ENCODE data around the gene SMAD9.
"Not testable (repeated sequence)": the region's sequence is repeated elsewhere in the genome, so short reads cannot be mapped to it uniquely, and the experiment has no call there.

Gene SMAD9

DNA sequence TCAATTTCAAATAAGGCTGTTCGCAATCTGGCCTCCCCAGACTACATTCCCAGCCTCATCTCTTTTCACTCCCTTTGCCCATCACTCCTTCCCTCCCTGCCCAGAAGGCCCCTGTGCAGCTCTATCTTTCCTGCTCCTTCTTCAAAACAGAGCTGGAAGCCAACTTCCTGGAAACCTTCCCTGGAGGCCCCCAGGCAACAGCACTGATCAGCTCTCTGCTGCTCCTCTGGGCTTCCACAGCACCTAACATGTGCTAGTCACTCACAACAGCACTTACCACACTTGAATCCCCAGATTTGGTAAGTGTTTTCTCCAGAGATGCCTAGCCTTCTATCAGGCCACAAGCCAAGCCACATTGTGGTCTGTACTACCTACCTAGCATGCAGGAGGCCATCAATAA, 9.5 kb downstream of the SMAD9 start:
- no peak for DNase-seq

- peak; percentile 40 for DNase-seq
These were observed 12.2 kb downstream of the SMAD9 start for GRCh38 chr13:36907821-36908220.

DNA sequence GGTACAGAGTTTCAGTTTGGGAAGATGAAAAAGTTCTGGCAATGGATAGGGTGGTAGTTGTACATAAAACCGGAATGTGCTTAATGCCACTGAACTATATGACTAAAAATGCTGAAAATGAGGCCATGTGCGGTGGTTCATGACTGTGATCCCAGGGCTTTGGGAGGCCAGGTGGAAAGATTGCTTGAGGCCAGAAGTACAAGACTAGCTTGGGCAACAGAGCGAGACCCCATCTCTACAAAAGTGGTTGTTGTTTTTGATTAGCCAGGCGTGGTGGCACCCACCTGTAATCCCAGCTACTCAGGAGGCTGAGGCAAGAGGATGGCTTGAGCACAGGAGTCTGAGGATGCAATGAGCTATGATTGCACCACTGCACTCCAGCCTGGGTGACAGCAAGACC, 12.8 kb downstream of the SMAD9 start:
- DNase-seq = no peak

DNA sequence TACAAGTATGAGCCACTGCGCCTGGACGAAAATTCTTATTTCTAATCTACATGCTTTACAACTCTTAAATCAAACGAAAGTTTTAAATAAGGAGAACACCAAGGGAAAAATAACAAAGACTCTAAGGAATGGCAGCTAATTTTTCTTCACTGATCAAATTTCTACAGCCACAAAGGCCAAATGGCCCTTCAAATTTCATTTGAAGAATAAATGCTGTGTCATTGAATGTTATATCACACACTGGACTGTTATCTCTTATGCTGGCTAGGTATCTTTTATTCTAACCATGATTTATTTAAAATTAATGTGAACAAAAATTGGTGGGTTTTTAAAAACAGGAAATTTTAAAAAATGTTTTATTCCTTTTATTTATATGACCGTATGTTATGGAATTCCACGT, 14.1 kb downstream of the SMAD9 start:
- DNase-seq = no peak

GRCh38 chr13:36903925-36904595, 16.0 kb downstream of the SMAD9 start:
- peak; percentile 99 for DNase-seq

- DNase-seq = no peak
These were observed 22.9 kb downstream of the SMAD9 start for GRCh38 chr13:36897054-36897616.

DNA sequence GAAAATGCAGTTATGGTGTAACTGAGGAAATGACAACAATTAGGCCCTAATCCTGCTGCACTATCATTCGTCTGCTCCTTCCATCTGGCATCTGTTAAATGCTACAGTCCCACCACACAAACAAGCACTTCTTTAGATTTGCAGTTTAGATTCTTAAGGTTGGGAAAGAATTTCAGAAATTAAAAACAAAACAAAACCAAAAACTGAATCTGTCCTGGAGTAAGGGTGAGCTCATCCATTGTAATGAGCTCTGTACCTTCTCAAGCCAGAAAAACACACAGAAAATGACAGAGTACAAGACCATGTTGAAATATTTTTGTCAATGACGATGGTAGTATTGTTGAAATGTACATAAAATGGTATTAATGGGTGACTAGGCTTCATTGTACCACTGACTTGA, 28.3 kb downstream of the SMAD9 start:
- DNase-seq = no peak

GRCh38 chr13:36888645-36889044, 31.4 kb downstream of the SMAD9 start:
- peak; percentile 79 for DNase-seq

DNA sequence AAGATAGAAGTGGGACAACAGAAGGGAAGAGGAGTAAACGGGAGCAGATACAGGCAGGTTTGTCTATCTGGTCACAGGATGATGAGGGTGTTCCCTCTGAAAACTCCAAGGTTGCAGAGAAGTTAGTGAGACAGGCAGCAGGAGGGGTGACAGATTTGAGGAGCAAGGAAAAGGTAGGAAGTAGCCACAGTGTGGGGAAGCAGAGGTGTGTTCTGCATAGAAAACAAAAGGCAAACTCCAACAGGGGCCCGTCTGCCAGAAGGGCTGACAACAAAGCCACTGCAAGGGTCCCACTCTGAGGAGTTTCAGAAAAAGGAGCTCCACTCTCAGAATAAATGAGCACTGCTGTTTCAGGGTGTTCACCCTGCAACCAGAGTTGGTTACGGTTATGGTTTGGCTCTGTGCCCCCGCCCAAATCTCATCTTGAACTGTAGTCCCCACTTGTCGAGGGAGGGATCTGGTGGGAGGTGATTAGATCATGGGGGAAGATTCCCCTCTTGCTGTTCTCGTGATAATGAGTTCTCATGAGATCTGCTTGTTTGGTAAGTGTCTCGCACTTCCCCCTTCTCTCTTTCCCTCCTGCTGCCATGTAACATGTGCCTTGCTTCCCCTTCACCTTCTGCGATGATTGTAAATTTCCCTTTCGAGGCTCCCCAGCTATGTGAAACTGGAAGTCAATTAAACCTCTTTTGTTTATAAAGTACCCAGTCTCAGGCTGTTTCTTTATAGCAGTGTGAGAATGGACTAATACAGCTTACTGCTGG, 32.1 kb downstream of the SMAD9 start:
- DNase-seq = no peak

DNA sequence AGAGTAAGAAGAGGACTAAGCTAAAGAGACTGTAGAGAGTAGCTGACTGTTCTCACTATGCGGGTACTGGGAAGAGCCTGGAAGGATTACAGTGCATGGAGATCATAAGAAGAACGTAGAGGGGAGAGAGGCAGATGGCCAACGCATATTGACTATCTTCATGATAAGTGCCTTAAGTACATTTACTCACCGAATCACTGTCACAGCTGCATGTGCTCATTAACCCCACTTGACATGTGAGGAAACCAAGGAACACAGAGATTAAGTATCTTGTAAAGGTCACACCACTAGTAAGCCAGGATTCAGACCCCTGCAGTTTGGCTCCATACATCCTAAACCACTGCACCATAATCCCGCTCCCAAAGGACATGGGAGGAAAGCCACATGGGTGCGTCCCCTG, 34.1 kb downstream of the SMAD9 start:
- DNase-seq = no peak

DNA sequence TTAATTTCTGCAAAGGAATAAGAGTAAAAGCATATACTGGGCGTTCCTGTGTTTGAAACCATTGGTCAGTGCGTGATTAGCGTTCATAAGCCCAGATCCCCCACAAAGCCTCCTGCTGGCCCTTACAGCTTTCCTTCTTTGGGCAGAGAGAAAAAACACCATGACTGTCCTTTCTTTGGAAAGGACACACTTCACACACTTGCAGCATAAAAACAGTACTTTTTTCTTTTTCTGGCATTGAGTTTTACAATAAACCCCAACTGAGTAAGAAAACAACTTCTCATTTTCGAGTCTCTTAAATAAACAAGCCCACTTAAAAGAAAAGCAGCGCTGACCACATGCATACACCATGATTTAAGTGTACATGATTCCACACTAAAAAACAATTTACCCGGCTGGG, 35.8 kb downstream of the SMAD9 start:
- DNase-seq = no peak

- no peak for DNase-seq
These were observed 36.2 kb downstream of the SMAD9 start for GRCh38 chr13:36883824-36884223.

- not testable (repeated sequence) for DNase-seq
These were observed 36.6 kb downstream of the SMAD9 start for GRCh38 chr13:36883392-36883791.

GRCh38 chr13:36882829-36883390, 37.1 kb downstream of the SMAD9 start:
- no peak for DNase-seq

DNA sequence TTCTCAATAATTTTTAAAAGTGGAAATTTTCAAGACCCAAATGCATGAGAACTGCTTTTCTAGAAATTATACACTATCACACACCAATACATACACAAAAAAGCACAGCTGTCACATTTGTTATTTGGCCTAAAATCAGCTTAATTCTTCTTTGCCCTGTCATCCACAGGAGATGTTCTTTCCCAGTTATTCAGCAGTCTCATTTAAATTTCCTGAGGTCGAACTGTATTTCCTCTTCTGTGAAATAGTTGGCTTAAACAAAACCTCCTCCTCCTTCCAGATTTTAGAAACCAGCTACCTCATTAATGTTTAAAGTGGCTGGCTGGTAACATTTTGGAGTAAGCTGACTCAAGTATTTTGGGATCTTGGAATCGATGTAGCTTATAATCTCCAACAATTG, 39.1 kb downstream of the SMAD9 start:
- no peak for DNase-seq

GRCh38 chr13:36879218-36879938, 40.7 kb downstream of the SMAD9 start:
- no peak for DNase-seq

GRCh38 chr13:36875961-36876360, 44.1 kb downstream of the SMAD9 start:
- DNase-seq = no peak

- no peak for DNase-seq
These were observed 44.6 kb downstream of the SMAD9 start for GRCh38 chr13:36875431-36875830.

- DNase-seq = no peak
These were observed 47.4 kb downstream of the SMAD9 start for GRCh38 chr13:36872621-36873020.

GRCh38 chr13:36870050-36870692, 49.9 kb downstream of the SMAD9 start:
- DNase-seq = no peak

- no peak for DNase-seq
These were observed 53.8 kb downstream of the SMAD9 start for GRCh38 chr13:36866232-36866631.

DNA sequence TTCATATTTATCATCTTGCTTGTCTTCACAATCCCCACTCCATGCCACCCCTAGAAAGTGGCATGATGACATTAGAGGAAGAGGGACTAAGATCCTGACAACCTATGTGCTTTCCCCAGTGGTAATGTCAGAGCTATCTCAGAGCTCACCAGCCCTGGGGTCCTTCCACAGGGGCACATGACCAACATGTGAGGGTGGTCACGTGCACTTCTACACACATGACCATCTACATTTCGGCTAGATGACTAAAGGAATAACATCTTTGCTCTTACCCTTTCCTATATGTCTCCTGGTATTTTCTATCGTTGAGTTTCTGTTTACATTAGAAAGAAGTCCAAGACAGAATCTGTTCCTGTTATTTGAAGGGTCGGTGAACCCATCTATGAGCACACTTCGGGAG, 54.8 kb downstream of the SMAD9 start:
- no peak for DNase-seq

DNA sequence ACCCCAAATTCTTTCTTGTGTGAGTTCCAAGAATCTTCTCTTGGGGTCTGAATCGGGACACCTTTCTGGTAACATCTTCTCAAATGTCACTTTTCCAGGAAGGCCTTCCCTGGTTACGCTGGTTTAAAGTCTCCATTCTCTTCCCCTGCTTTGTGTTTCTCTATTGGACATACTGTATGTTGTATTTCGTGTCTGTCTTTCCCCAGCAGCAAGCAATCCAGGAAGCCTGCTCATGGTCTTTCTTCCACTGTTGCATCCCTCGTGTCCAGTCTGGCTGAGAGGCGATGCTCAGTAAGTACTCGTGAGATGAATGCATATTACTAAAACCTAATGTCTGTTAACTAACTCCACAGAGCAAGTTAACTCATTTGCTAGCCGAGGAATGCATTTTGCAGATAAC, 57.3 kb downstream of the SMAD9 start:
- DNase-seq = no peak

Measured in NCI-H748 treated with DMSO at 0.1 percent for 48 hours (cell line).